Activated CD4-positive, CD25-positive, alpha-beta regulatory T cell treated with anti-CD3 and anti-CD28 coated beads, Interleukin-2, amount 50 U/mL, for 72 hours (primary cell): ENCODE results near the gene PTPRH.
A peak's percentile ranks its signal among the peaks of the same experiment; 100 is the strongest.

Experiments
- DNase-seq: peaks from one replicate; pipeline ENCODE4 v3.0.0; 2021

The PTPRH gene, protein sequence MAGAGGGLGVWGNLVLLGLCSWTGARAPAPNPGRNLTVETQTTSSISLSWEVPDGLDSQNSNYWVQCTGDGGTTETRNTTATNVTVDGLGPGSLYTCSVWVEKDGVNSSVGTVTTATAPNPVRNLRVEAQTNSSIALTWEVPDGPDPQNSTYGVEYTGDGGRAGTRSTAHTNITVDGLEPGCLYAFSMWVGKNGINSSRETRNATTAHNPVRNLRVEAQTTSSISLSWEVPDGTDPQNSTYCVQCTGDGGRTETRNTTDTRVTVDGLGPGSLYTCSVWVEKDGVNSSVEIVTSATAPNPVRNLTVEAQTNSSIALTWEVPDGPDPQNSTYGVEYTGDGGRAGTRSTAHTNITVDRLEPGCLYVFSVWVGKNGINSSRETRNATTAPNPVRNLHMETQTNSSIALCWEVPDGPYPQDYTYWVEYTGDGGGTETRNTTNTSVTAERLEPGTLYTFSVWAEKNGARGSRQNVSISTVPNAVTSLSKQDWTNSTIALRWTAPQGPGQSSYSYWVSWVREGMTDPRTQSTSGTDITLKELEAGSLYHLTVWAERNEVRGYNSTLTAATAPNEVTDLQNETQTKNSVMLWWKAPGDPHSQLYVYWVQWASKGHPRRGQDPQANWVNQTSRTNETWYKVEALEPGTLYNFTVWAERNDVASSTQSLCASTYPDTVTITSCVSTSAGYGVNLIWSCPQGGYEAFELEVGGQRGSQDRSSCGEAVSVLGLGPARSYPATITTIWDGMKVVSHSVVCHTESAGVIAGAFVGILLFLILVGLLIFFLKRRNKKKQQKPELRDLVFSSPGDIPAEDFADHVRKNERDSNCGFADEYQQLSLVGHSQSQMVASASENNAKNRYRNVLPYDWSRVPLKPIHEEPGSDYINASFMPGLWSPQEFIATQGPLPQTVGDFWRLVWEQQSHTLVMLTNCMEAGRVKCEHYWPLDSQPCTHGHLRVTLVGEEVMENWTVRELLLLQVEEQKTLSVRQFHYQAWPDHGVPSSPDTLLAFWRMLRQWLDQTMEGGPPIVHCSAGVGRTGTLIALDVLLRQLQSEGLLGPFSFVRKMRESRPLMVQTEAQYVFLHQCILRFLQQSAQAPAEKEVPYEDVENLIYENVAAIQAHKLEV

GRCh38 chr19:55208880-55209692 lies at the start of gene PTPRH:
Gene PTPRH, minus strand, starts transcription at chr19:55209501. Its CDS starts 68 bp downstream, at chr19:55209433.
- no peak for DNase-seq

- peak; percentile 48 for DNase-seq
Measured at GRCh38 chr19:55258476-55258827, 49.2 kb upstream of the PTPRH start.

- no peak for DNase-seq
Measured at GRCh38 chr19:55257461-55258420, 48.4 kb upstream of the PTPRH start.

GRCh38 chr19:55256562-55257460 lies 47.5 kb upstream of the PTPRH start:
- DNase-seq: no peak

GRCh38 chr19:55255618-55256423 lies 46.5 kb upstream of the PTPRH start:
- DNase-seq: peak; percentile 60

DNA sequence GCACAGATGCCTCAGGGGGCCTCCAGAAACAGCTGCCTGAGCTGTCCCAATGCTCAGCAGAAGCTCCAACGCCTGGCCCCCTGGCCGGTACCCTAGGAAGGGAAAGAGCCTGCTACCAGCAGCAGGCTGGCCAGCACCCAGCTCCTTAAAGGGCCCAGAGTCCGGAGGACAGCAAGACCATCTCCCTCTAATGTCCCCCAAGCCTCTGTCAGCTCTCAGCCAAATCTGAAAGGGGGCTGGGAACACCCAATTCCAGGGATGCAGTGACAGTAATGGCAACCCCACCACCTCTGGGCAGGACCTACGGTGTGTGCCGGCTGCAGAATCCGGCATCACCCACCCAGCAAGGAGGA lies 45.3 kb upstream of the PTPRH start:
- no peak for DNase-seq

DNA sequence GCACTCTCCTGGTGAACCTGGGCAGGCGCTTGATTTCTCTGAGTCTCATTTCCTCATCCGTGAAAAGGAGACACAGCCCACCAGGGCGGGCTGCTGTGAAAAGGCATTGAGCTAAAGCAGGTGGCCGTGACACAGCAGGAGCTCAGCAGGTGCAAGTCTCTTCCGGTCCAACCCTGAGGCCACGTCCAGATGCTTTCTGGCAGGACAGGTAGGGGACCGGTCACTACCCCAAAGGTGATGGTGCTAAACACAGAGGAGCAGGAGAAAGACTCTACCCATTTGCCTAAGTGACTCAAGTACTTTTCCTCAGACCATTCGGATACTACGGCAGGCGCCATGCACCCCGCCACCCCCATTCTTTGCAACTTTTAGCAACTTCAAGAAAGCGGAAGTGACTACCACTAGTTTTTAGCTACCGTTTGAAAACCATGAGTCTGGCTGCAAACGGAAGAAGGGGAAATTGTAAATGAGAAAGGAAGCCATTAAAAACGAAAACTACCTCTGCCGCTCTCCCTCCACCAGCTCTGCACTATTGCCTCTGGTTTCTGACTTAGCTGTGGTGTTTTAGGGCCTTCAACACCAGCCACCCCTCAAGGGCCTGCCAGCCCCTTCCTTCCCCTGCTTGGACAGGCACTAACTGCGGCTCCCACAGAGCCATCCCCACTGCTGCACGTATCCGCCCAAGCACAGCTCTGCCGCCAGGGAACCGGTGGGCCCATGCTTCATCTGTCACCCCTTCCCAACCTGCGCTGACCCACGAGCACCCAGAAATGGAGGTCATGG lies 44.7 kb upstream of the PTPRH start:
- DNase-seq: peak; percentile 57

DNA sequence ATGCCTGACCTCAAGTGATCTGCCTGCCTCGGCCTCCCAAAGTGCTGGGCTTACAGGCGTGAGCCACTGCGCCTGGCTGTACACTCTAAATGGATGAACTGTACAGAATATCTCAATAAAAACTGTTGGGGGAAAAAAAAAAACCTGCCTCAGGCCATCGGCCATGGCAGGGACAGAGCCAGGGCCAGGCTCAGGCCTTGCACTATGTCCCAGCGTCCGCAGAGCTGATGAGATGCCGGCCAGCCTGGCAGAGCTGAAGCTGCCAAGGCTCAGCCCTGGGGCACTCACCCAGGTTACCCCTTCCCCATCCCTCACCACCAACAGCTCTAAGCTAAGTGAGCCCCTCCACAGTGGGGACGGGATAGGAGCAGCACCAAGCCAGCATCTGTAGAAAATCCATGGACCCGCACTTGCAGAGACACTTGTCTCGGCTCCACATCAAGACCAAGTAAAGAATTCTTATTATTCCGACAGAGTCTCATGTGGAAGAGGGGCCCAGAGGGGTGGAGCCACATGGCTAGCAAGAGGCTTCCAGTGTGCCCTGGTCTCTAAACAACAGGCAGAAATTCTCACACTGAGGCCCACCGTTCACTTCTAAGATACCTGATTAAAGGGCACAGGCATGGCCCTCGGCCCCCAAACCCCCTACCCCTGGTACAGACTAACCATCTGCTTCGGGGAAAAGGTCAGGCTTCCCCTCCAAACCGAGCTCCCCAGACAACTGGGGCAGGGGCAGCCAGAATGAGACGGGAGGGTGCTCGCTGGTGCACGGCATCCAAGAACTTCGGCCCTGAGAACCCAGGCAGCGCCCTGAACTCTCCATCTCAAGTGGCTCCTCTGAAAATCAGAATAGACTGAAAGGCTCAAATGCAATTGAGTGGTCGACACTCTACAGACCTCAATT lies 43.7 kb upstream of the PTPRH start:
- DNase-seq: no peak

- no peak for DNase-seq
Measured at GRCh38 chr19:55251341-55252081, 42.2 kb upstream of the PTPRH start.

GRCh38 chr19:55250262-55251036 lies 41.1 kb upstream of the PTPRH start:
- no peak for DNase-seq

GRCh38 chr19:55249841-55250240 lies 40.5 kb upstream of the PTPRH start:
- no peak for DNase-seq

GRCh38 chr19:55248704-55249103 lies 39.4 kb upstream of the PTPRH start:
- DNase-seq: no peak

GRCh38 chr19:55248166-55248675 lies 38.9 kb upstream of the PTPRH start:
- no peak for DNase-seq

DNA sequence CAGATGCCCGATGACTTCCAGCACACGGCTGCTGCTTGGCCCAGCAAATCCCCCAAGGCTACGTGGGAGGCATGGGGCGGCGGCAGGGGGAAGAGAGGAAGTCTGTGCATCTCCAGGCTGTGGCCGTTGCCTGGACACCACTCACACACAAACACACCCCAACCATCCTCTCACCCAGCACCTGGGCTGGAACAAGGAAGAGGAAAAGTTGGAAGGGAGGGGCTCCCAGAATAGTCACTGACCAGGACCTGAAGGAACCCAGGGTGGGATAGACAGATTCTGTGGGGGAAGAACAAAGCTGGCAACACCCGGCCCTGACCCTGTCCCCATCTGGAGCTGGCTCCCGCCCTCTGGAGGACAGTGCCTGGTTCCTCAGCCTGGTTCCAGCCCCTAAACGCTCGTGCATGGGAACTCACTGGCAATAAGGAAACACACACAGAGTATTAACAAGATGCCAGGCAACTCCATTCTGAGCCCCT lies 38.4 kb upstream of the PTPRH start:
- no peak for DNase-seq
